Ramos (cell line): ENCODE results near the gene LY6G6D.

Experiments used
- in situ Hi-C: fragments of 300-500 bp; cut with MboI; formaldehyde crosslinking; loops from one replicate; pipeline ENCODE4 v1.14.3; 2022; ENCODE audit warnings: low sequenced_read_pairs; ENCODE audit not compliant: unreplicated experiment

Gene LY6G6D

GRCh38 chr6:31717499-31718222 is 2.5 kb downstream of the LY6G6D start:
- in situ Hi-C loops: no loop called here

GRCh38 chr6:31718265-31718664 is 3.1 kb downstream of the LY6G6D start:
- in situ Hi-C loops: no loop called here

GRCh38 chr6:31719001-31719400 is 3.9 kb downstream of the LY6G6D start:
- in situ Hi-C loops: no loop called here

GRCh38 chr6:31720196-31720770 is 5.1 kb downstream of the LY6G6D start:
- in situ Hi-C loops: no loop called here

- in situ Hi-C loops: no loop called here
Observed at GRCh38 chr6:31721351-31722020, 6.3 kb downstream of the LY6G6D start, which contains the start of gene LY6G6C. LY6G6C (minus strand) TSS chr6:31721746; CDS start chr6:31721679, 67 bp downstream.

- in situ Hi-C loops: no loop called here
Observed at GRCh38 chr6:31722173-31722572, 7.0 kb downstream of the LY6G6D start.

- in situ Hi-C loops: no loop called here
Observed at GRCh38 chr6:31723245-31723979, 8.3 kb downstream of the LY6G6D start, which contains the start of gene MPIG6B. MPIG6B (plus strand) TSS chr6:31723373; CDS start chr6:31723384, 11 bp downstream.

GRCh38 chr6:31723980-31724691 is 9.0 kb downstream of the LY6G6D start:
- in situ Hi-C loops: no loop called here

- in situ Hi-C loops: no loop called here
Observed at GRCh38 chr6:31725502-31726350, 10.6 kb downstream of the LY6G6D start.

GRCh38 chr6:31727034-31727716 is 12.0 kb downstream of the LY6G6D start:
- in situ Hi-C loops: no loop called here

GRCh38 chr6:31727717-31728671 is 12.8 kb downstream of the LY6G6D start:
- in situ Hi-C loops: no loop called here

GRCh38 chr6:31728767-31729514 is 13.8 kb downstream of the LY6G6D start, which contains the start of gene DDAH2:
DDAH2 (minus strand) TSS chr6:31729299; CDS start chr6:31729161, 138 bp downstream.
- in situ Hi-C loops: no loop called here

- in situ Hi-C loops: no loop called here
Observed at GRCh38 chr6:31729515-31729978, 14.4 kb downstream of the LY6G6D start.

- in situ Hi-C loops: no loop called here
Observed at GRCh38 chr6:31729979-31730630, 15.0 kb downstream of the LY6G6D start.

- in situ Hi-C loops: no loop called here
Observed at GRCh38 chr6:31730631-31731086, 15.5 kb downstream of the LY6G6D start.

GRCh38 chr6:31732029-31732428 is 16.9 kb downstream of the LY6G6D start:
- in situ Hi-C loops: no loop called here
